ENCODE data around the gene ZNF548.
"Not testable (repeated sequence)": the region's sequence is repeated elsewhere in the genome, so short reads cannot be mapped to it uniquely, and the experiment has no call there.

Gene ZNF548

DNA sequence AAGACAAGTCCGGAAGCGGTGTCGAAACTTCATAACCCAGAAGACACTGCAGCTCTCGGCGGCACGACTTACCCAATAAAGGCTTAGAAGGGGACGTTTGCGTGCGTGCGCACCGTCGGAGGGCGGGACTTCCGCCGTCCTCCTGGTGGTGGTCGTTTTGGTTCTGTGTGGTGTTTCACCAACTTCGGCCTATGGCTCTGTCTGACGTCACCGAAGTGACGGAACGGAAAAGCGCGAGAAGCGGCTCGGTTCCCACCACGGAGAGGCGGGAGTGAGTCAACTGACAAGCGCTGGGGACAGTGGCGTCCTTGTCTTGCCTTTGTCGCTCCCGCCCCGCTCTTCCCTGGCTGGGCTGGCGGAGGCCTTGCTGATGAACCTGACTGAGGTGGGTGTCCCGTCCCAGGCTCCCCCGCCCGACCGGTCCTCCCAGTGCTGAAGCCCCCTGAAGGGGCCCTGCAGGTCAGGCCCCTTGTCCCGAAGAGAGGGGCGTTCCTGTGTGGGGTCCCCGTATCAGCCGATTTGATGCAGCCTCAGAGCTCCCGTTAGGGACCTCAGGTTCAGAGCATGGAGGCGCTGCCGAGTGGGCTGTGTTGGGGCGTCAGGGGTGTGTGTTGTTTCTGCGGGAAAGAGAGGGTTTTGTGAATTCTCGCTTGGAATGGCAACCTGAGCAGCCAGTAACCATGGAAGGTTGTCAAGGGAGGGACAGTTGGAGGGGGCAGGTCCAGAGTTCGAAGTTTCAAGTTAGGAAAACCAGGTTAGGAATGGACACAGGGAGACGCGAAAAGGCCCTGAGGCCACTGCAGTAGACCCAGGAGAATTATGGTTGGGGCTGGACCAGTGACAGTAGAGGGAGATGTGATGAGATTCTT, at the start of gene ZNF548:
ZNF548 (plus strand) TSS at position 125 of the 869 bp plus-strand sequence; CDS start at position 371, 246 bp downstream.
- peak; percentile 91 for DNase-seq

GRCh38 chr19:57342582-57342981, 47.1 kb upstream of the ZNF548 start:
- no peak for DNase-seq

DNA sequence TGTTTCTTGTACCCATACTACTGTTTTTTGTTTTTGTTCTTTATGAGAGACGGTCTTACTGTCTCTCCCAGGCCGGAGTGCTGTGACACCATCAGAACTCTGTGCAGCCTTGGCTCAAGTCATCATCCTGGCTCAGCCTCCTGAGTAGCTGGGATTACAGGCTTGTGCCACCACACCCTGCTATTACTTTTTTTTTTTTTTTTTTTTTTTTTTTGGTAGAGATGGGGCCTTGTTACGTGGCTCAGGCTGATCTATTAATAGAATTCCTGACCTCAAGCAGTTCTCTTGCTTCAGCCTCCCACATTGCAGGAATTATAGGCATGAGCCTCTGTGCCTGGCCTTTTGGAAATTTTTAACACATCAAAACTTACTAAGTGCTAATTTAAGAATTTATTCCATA, 41.5 kb upstream of the ZNF548 start:
- DNase-seq = no peak

- no peak for DNase-seq
Observed at GRCh38 chr19:57350877-57351805, 38.5 kb upstream of the ZNF548 start, which contains the start of gene ZNF304. Gene ZNF304, plus strand, starts transcription at chr19:57351271. Its CDS starts 394 bp downstream, at chr19:57351665.

DNA sequence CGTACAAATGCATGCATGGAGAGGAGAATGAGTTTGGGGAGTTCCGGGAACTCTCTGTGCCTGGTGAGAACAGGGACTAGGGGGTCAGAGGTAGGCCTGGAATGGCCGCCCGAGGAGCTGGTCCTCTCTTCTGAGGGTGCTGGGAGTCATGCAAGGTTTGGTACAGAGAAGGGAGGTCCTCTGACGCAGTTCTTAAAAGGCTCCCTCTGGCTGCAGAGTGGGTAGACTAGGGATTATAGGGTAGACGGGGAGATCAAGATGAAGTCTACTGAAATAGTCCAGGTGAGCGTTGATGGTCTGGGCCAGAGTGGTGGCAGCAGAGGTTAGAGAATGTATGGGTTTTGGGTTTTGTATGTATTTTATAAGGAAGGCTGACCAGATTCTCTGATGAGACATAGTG, 37.8 kb upstream of the ZNF548 start:
- DNase-seq = no peak

DNA sequence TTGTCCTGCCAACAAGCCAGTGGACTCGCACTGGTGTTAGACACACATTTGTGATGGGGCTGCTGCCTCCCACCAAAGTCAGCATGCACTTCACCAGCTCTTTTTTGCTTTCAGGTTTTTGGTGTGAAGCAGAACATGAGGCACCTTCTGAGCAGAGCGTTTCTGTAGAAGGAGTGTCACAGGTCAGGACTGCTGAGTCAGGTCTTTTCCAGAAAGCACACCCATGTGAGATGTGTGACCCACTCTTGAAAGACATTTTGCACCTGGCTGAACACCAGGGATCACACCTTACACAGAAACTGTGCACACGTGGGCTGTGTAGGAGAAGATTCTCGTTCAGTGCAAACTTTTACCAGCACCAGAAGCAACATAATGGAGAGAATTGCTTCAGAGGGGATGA, 33.7 kb upstream of the ZNF548 start:
- DNase-seq = no peak

GRCh38 chr19:57357406-57357805, 32.2 kb upstream of the ZNF548 start:
- no peak for DNase-seq

GRCh38 chr19:57359300-57359699, 30.4 kb upstream of the ZNF548 start:
- no peak for DNase-seq

GRCh38 chr19:57362419-57362818, 27.2 kb upstream of the ZNF548 start:
- no peak for DNase-seq

GRCh38 chr19:57362997-57363687, 26.5 kb upstream of the ZNF548 start, which contains the start of the genes TRAPPC2B and ZNF547:
Gene TRAPPC2B, plus strand, starts transcription at chr19:57363551. Its CDS starts 1,283 bp downstream, at chr19:57364834.
Gene ZNF547, plus strand, starts transcription at chr19:57363551. Its CDS starts 5,005 bp downstream, at chr19:57368556.
- peak; percentile 83 for DNase-seq

GRCh38 chr19:57363688-57364181, 25.9 kb upstream of the ZNF548 start:
- DNase-seq = no peak

DNA sequence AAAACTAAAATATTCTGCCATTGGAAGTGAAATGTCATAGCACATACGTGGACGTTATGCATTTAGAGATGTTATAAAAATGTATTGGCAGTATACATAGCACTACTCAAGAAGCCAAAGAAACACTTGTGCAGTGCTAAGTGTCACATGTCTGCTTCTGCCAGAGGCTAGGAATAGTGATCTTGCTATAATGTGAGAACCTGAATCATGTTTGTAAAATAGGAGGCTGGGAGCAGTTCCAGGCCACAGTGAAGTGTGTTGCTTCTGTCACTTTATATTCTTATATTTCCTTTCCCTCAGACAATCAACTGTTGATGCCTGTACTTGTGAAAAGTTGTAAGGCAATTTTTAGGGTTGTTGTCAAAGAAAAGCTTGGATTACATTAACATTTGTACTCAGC, 22.9 kb upstream of the ZNF548 start:
- no peak for DNase-seq

DNA sequence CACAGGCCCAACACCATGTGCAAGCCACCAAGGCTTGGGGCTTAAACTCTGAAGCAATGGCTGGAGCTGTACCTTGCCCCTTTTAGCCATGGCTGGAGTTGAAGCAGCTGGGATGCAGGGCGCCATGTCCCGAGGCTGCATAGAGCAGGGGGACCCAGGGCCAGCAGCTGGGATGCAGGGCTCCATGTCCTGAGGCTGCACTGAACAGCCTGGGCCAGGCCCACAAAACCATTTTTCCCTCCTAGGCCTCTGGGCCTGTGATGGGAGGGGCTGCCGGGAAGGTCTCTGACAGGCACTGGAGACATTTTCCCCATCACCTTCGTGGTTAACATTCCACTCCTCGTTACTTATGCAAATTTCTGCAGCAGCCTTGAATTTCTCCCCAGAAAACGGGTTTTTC, 15.5 kb upstream of the ZNF548 start:
- DNase-seq = no peak

DNA sequence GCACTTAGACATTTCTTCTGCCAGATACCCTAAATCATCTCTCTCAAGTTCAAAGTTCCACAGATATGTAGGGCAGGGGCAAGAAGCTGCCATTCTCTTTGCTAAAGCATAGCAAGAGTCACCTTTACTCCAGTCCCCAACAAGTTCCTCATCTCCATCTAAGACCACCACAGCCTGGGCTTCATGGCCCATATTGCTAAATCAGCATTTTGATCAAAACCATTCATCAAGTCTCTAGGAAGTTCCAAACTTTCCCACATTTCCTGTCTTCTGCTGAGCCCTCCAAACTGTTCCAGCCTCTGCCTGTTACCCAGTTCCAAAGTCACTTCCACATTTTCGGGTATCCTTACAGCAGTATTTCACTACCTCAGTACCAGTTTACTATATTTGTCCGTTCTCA, 15.0 kb upstream of the ZNF548 start:
- DNase-seq = not testable (repeated sequence)

- DNase-seq = no peak
Observed at GRCh38 chr19:57376151-57376550, 13.5 kb upstream of the ZNF548 start.

- no peak for DNase-seq
Observed at GRCh38 chr19:57377498-57378146, 12.0 kb upstream of the ZNF548 start.

DNA sequence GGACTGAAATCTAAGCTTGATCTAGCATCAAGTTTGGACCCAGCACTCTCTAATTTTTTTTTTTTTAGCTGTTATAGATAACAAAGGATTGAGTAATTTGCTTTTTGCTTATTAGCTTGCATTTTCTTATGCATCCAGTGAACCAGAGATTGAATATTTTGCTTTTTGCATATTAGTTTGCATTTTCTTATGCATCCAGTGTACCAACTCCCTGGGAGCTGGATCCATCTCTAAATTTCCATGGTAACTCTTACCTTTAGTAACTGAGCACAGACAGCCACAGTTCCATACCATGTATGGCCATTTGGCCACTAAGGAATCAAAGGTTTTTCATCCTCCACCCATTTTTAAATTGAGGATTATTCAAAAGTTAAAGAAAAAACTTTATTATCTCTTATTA, 8.7 kb upstream of the ZNF548 start:
- DNase-seq = no peak

GRCh38 chr19:57382806-57383488, 6.7 kb upstream of the ZNF548 start:
- DNase-seq = no peak

DNA sequence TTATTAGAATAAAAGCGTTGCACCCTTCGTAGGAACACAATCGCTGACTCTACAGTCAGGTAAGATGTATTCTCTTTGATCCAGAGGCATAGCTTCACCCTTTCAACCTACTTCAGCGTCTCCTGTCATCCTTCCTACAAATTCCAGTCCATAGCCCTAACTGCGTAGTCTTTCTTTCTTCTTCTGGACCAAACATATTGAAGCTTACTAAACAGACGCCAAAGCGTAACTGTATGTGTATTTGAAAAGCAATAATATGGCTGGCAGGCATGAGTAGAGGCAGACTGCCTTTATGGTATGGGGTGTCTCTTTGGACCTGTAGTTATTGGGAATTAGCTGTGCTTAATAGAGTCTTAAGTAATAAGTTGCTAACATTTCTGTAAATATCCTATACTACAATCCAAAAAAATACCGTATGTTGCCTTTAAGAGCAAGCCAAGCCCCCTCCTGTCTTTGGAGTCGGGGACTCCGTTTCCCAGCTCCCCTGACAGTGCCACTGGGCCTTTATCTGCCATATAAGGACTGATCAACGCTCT, 392 bp upstream of the ZNF548 start:
- no peak for DNase-seq

GRCh38 chr19:57395710-57396109, 6.1 kb downstream of the ZNF548 start:
- DNase-seq = no peak

DNA sequence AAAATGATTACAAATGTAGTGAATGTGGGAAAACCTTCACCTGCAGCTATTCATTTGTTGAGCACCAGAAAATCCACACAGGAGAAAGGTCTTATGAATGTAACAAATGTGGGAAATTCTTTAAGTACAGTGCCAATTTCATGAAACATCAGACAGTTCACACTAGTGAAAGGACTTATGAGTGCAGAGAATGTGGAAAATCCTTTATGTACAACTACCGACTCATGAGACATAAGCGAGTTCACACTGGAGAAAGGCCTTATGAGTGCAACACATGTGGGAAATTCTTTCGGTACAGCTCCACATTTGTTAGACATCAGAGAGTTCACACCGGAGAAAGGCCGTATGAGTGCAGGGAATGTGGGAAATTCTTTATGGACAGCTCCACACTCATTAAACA, 9.2 kb downstream of the ZNF548 start:
- DNase-seq = no peak
